Liver (tissue), 9 donors: Measurements from ENCODE around the gene ZNF296. TPM values are rescaled to one million over a fixed set of nuclear protein-coding genes. Genes with fewer than 3 reads are reported as not detected.
"Not testable (repeated sequence)": the region's sequence is repeated elsewhere in the genome, so short reads cannot be mapped to it uniquely, and the experiment has no call there.

Experiments
- DNase-seq: peaks from one replicate; pipeline ENCODE4 v3.0.0-alpha.2; 2017; ENCODE audit warnings: low spot score
- H3K27ac ChIP-seq, 2 donors: one replicate each; pipeline ENCODE4 v1.7.0; 2013; ENCODE audit warnings: inconsistent platforms in 2 of 2, low read length in 2 of 2, control low read depth in 1 of 2, low read depth in 1 of 2, mild to moderate bottlenecking in 1 of 2
- H3K27me3 ChIP-seq, 4 donors: one replicate each; pipeline versions ENCODE4 v1.6.1 to v1.7.0; 2013; ENCODE audit warnings: low read length in 3 of 4, inconsistent platforms in 1 of 4, mild to moderate bottlenecking in 1 of 4, moderate library complexity in 1 of 4; ENCODE audit not compliant: control insufficient read depth in 4 of 4, insufficient read depth in 4 of 4
- H3K36me3 ChIP-seq, 4 donors: one replicate each; pipeline versions ENCODE4 v1.6.1 to v1.7.0; 2013; ENCODE audit warnings: low read length in 3 of 4, mild to moderate bottlenecking in 3 of 4, low read depth in 1 of 4, moderate library complexity in 1 of 4; ENCODE audit not compliant: control insufficient read depth in 4 of 4, insufficient read depth in 3 of 4
- H3K4me1 ChIP-seq, 4 donors: one replicate each; pipeline versions ENCODE4 v1.6.1 to v1.7.0; 2013; ENCODE audit warnings: low read length in 3 of 4, mild to moderate bottlenecking in 3 of 4, moderate library complexity in 1 of 4; ENCODE audit not compliant: control insufficient read depth in 4 of 4, insufficient read depth in 4 of 4
- H3K4me3 ChIP-seq, 3 donors: one replicate each; pipeline versions ENCODE4 v1.6.1 to v1.7.0; 2013; ENCODE audit warnings: low read length in 3 of 3, control low read depth in 1 of 3, low read depth in 1 of 3, mild to moderate bottlenecking in 1 of 3
- H3K9ac ChIP-seq, 2 donors: one replicate each; pipeline ENCODE4 v1.7.0; 2013; ENCODE audit warnings: low read length in 2 of 2, mild to moderate bottlenecking in 2 of 2, moderate library complexity in 2 of 2, control low read depth in 1 of 2, low read depth in 1 of 2
- H3K9me3 ChIP-seq, 4 donors: one replicate each; pipeline versions ENCODE4 v1.6.1 to v1.7.0; 2013; ENCODE audit warnings: low read length in 3 of 4; ENCODE audit not compliant: control insufficient read depth in 4 of 4
- ATF3 ChIP-seq: IDR thresholded peaks from 2 replicates; pipeline ENCODE4 v1.6.1; 2016; ENCODE audit warnings: antibody characterized with exemption
- EGR1 ChIP-seq, 2 donors: IDR thresholded peaks; 2 replicates each; pipeline ENCODE4 v1.6.1; 2016 to 2018; ENCODE audit warnings: antibody characterized with exemption in 2 of 2, low read depth in 2 of 2
- FOXA1 ChIP-seq: IDR thresholded peaks from 2 replicates; pipeline ENCODE4 v1.6.1; 2016; ENCODE audit warnings: antibody characterized with exemption
- FOXA2 ChIP-seq: IDR thresholded peaks from 2 replicates; pipeline ENCODE4 v1.6.1; 2016; ENCODE audit warnings: antibody characterized with exemption
- GABPA ChIP-seq, 2 donors: IDR thresholded peaks in 1 of 2; conservative IDR thresholded peaks in 1 of 2; 2 replicates each; pipeline ENCODE4 v1.6.1; 2016; ENCODE audit warnings: antibody characterized with exemption in 2 of 2, mild to moderate bottlenecking in 1 of 2, moderate library complexity in 1 of 2
- HNF4A ChIP-seq, 2 donors: conservative IDR thresholded peaks; 2 replicates each; pipeline ENCODE4 v1.6.1; 2016; ENCODE audit warnings: antibody characterized with exemption in 2 of 2, mild to moderate bottlenecking in 2 of 2
- HNF4G ChIP-seq: IDR thresholded peaks from 2 replicates; pipeline ENCODE4 v1.6.1; 2016; ENCODE audit warnings: antibody characterized with exemption
- JUND ChIP-seq, 2 donors: IDR thresholded peaks; 2 replicates each; pipeline ENCODE4 v1.6.1; 2016; ENCODE audit warnings: antibody characterized with exemption in 2 of 2
- MAX ChIP-seq: IDR thresholded peaks from 2 replicates; pipeline ENCODE4 v1.6.1; 2016; ENCODE audit warnings: antibody characterized with exemption
- NR2F2 ChIP-seq: IDR thresholded peaks from 2 replicates; pipeline ENCODE4 v1.6.1; 2016; ENCODE audit warnings: antibody characterized with exemption
- RAD21 ChIP-seq, 2 donors: IDR thresholded peaks; 2 replicates each; pipeline ENCODE4 v1.6.1; 2016; ENCODE audit warnings: antibody characterized with exemption in 2 of 2, mild to moderate bottlenecking in 2 of 2
- REST ChIP-seq: IDR thresholded peaks from 2 replicates; pipeline ENCODE4 v1.6.1; 2016; ENCODE audit warnings: antibody characterized with exemption, mild to moderate bottlenecking
- RXRA ChIP-seq, 2 donors: IDR thresholded peaks; 2 replicates each; pipeline ENCODE4 v1.6.1; 2017 to 2018; ENCODE audit warnings: antibody characterized with exemption in 2 of 2, mild to moderate bottlenecking in 1 of 2
- SP1 ChIP-seq: IDR thresholded peaks from 2 replicates; pipeline ENCODE4 v1.6.1; 2018; ENCODE audit warnings: antibody characterized with exemption, mild to moderate bottlenecking
- TAF1 ChIP-seq: conservative IDR thresholded peaks from 2 replicates; pipeline ENCODE4 v1.6.1; 2016; ENCODE audit warnings: antibody characterized with exemption, mild to moderate bottlenecking
- YY1 ChIP-seq: IDR thresholded peaks from 2 replicates; pipeline ENCODE4 v1.6.1; 2016; ENCODE audit warnings: antibody characterized with exemption, mild to moderate bottlenecking
- ZBTB33 ChIP-seq: IDR thresholded peaks from 2 replicates; pipeline ENCODE4 v1.6.1; 2016; ENCODE audit warnings: antibody characterized with exemption
- WGBS: extraction: QIAGEN DNeasy Blood & Tissue Kit; methylation state at CpG from one replicate; pipeline ENCODE4 v1.1.7; 2013; 5-methylcytosine and 5-hydroxymethylcytosine counted together
- polyA plus RNA-seq, 2 donors: library from polyadenylated mRNA; stranded (reverse) in 1 of 2; unstranded in 1 of 2; fragments of 200-250 nt in 1 of 2; fragments of >200 nt in 1 of 2; fragmentation: Nextera tagmentation in 1 of 2; extraction: Ambion mirVana in 1 of 2; gene quantifications; one replicate each; pipeline versions ENCODE4 v1.2.1 to v1.2.3, GENCODE V29; 2013 to 2015
- total RNA-seq, 2 donors: library from RNA; depleted of rRNA; stranded (reverse); fragments of >200 nt; gene quantifications; one replicate each; pipeline ENCODE4 v1.2.3, GENCODE V29; 2014
- donor health status: healthy.
- donor health status: healthy.
- donor health status: healthy.
- donor health status: healthy.
- donor health status: healthy.

ZNF296 gene
- total and polyA plus RNA-seq, 4 donors: 0.16 to 0.42 (median 0.17) TPM; not detected in 1

GRCh38 chr19:45121827-45122345, 45.6 kb upstream of the ZNF296 start:
- TF ChIP-seq FOXA1 (no peak), HNF4A (conservative IDR thresholded peaks at IDR 0.05) (no peak), MAX (no peak), JUND (IDR thresholded peaks at IDR 0.05) (no peak), TAF1 (no peak), GABPA (IDR thresholded peaks at IDR 0.05 in 1 of 2, conservative IDR thresholded peaks at IDR 0.05 in 1 of 2) (no peak), SP1 (no peak), NR2F2 (no peak)
- Histone ChIP-seq H3K4me3 (no peak overlapping the region), H3K27ac (no peak overlapping the region), H3K4me1 (no peaks in the 10 kb centered on the region), H3K9me3 (no peaks in the 10 kb centered on the region), H3K36me3 (no peaks in the 10 kb centered on the region), H3K27me3 (no peaks in the 10 kb centered on the region), H3K9ac (no peak overlapping the region)
- DNase-seq: no peak
- WGBS: 92% methylated on average over 11 of the region's 11 CpGs

GRCh38 chr19:45119582-45119981, 43.3 kb upstream of the ZNF296 start:
- WGBS: 86% methylated on average over 6 of the region's 6 CpGs
- H3K4me1 ChIP-seq: no peaks in the 10 kb centered on the region
- no peaks in the 10 kb centered on the region for H3K9me3 ChIP-seq
- TF ChIP-seq RXRA (IDR thresholded peaks at IDR 0.05) (no peak), YY1 (no peak), HNF4A (conservative IDR thresholded peaks at IDR 0.05) (no peak), NR2F2 (no peak), FOXA1 (no peak), REST (no peak), ZBTB33 (no peak), ATF3 (no peak), EGR1 (IDR thresholded peaks at IDR 0.05; ENCODE audit: low read depth in 2 of 2) (no peak), JUND (IDR thresholded peaks at IDR 0.05) (no peak), HNF4G (no peak), FOXA2 (no peak), RAD21 (IDR thresholded peaks at IDR 0.05) (no peak), SP1 (no peak), GABPA (IDR thresholded peaks at IDR 0.05 in 1 of 2, conservative IDR thresholded peaks at IDR 0.05 in 1 of 2) (no peak)
- no peaks in the 10 kb centered on the region for H3K27me3 ChIP-seq
- H3K4me3 ChIP-seq: no peak overlapping the region
- H3K36me3 ChIP-seq: no peaks in the 10 kb centered on the region
- DNase-seq: no peak
- no peak overlapping the region for H3K9ac ChIP-seq
- H3K27ac ChIP-seq: no peak overlapping the region

GRCh38 chr19:45118591-45119355, 42.5 kb upstream of the ZNF296 start:
- not testable (repeated sequence) for H3K9me3 ChIP-seq, H3K9ac ChIP-seq, H3K27me3 ChIP-seq, H3K4me1 ChIP-seq, H3K4me3 ChIP-seq, H3K36me3 ChIP-seq, DNase-seq, H3K27ac ChIP-seq
- WGBS: 73% methylated on average over 18 of the region's 18 CpGs
